Pons (tissue), 1 donor: ENCODE data around the gene TBX21.

Experiments used
- DNase-seq: peaks from one replicate; pipeline ENCODE4 v3.0.0-alpha.2; 2016; ENCODE audit warnings: low spot score

TBX21 gene

DNA sequence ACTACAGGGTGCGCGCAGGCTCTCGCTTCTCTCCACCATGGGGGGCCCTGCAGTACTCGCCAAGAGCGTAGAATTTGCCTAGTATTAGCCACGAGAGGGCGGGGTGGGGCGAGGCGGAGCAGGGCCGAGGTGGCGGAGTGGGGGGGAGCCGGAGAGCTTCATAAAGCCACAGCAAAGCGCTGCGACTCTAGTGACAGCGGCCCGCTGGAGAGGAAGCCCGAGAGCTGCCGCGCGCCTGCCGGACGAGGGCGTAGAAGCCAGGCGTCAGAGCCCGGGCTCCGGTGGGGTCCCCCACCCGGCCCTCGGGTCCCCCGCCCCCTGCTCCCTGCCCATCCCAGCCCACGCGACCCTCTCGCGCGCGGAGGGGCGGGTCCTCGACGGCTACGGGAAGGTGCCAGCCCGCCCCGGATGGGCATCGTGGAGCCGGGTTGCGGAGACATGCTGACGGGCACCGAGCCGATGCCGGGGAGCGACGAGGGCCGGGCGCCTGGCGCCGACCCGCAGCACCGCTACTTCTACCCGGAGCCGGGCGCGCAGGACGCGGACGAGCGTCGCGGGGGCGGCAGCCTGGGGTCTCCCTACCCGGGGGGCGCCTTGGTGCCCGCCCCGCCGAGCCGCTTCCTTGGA is at the start of gene TBX21:
Gene TBX21 (plus strand): TSS at position 190 of the 627 bp plus-strand sequence. CDS start 219 bp downstream, at position 409.
- DNase-seq: peak; percentile 3

DNA sequence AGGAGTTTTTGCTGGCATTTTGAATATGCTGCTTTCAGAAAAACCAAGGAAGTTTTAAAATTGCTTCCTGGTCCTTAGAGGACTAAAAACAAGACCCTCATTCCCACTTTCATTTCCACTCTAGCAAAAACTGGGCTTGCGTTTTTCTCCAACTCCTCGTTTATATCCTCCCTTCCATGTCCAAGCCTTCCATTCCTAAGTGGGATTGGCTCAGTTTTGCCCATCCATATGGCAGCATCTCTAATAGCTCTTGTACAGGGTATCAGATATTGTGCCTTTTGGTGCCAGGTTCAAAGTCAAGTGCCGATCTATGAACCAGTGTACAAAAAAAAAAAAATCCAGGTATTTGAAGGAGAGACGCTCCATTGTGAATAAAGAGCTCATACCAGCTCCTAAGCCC is 49.0 kb upstream of the TBX21 start:
- no peak for DNase-seq

GRCh38 chr17:47684535-47685193 is 48.4 kb upstream of the TBX21 start:
- DNase-seq: no peak

GRCh38 chr17:47685556-47686275 is 47.3 kb upstream of the TBX21 start:
- DNase-seq: no peak

- no peak for DNase-seq
Measured at GRCh38 chr17:47686276-47686635, 46.8 kb upstream of the TBX21 start.

- no peak for DNase-seq
Measured at GRCh38 chr17:47686664-47687327, 46.2 kb upstream of the TBX21 start.

DNA sequence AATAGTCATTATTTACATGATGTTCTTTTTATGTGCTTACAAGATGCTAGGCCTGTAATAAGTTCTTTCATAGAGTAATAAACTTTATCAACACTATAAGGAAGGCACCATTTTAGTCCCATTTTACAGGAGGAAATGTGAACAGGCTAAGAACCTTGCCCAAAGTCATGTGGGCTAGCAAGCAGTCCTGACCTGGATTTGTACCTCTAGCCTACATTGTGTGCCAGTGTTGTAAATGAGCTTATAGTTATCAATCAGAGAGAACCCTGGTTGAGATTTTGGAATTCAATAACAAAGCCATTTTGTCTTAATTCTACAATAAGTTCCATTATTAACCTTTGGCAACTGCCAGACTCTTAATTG is 45.7 kb upstream of the TBX21 start:
- DNase-seq: no peak

GRCh38 chr17:47687748-47688147 is 45.3 kb upstream of the TBX21 start:
- DNase-seq: peak; percentile 47

- DNase-seq: no peak
Measured at GRCh38 chr17:47690121-47690520, 42.9 kb upstream of the TBX21 start.

GRCh38 chr17:47692137-47692894 is 40.7 kb upstream of the TBX21 start:
- DNase-seq: no peak

- DNase-seq: no peak
Measured at GRCh38 chr17:47692895-47693730, 39.9 kb upstream of the TBX21 start.

- DNase-seq: no peak
Measured at GRCh38 chr17:47693731-47694580, 39.1 kb upstream of the TBX21 start, which contains the start of gene TBKBP1. TBKBP1 (plus strand) TSS chr17:47694161; CDS start chr17:47696113, 1,952 bp downstream.

DNA sequence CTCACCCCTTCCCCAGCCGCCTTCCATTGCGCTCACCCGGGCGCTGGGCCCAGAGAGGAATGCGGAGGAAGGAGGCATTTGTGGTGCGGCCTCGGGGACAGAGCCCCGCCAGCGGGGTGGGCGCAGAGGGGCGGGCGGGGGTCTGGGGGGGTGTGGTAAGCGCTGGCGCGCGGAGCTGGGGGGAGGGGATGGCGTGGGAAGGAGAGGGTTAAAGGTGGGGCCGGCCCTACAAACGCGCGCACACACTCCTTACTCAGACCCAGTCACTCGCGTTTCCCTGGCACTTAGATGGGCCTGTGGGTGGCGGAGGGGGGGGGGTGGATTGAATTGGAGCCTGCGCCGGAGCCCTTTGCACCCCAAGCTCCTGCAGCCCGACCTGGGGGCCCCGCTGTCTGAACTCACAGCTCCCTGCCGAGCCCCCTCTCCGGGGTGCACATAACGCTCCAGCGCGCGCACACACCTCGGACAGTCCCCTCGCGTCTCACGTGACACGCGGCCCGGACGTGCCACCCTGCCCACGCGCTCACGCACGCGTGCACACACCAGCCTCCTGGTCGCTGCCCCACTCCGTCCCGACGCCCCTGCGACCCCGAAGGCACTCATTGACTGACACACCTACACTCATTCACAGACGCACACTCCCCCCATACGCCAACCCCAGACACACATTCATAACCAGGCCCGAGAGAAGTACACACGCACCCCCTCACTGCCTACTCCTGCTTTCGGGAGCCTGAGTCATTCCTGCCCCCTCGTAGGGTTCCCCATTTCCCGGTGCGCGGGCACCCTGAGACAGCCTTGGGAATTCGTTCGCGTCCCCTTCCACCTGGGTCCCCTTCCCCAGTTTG is 38.2 kb upstream of the TBX21 start:
- no peak for DNase-seq

- DNase-seq: no peak
Measured at GRCh38 chr17:47695429-47696376, 37.3 kb upstream of the TBX21 start.

GRCh38 chr17:47696717-47697642 is 36.1 kb upstream of the TBX21 start:
- no peak for DNase-seq

GRCh38 chr17:47697906-47698711 is 34.9 kb upstream of the TBX21 start:
- DNase-seq: no peak
